ENCODE measurements around the gene TFRC.

TFRC gene

GRCh38 chr3:196055240-196055639 lies 26.6 kb downstream of the TFRC start:
- Histone ChIP-seq H3K36me3 (replicated peaks) (peaks cover 75% of the 10 kb centered on the region), H3K27me3 (replicated peaks) (no peaks in the 10 kb centered on the region), H3K4me3 (ENCODE audit: low read depth, low read length) (no peak overlapping the region), H3K27ac (no peak overlapping the region)
- in situ Hi-C loops (cut with HindIII; ENCODE audit: low pct_ligation_motif_present, low sequenced_read_pairs), result no loop called here
- DNase-seq, result no peak
- TF ChIP-seq, protein P1, sequence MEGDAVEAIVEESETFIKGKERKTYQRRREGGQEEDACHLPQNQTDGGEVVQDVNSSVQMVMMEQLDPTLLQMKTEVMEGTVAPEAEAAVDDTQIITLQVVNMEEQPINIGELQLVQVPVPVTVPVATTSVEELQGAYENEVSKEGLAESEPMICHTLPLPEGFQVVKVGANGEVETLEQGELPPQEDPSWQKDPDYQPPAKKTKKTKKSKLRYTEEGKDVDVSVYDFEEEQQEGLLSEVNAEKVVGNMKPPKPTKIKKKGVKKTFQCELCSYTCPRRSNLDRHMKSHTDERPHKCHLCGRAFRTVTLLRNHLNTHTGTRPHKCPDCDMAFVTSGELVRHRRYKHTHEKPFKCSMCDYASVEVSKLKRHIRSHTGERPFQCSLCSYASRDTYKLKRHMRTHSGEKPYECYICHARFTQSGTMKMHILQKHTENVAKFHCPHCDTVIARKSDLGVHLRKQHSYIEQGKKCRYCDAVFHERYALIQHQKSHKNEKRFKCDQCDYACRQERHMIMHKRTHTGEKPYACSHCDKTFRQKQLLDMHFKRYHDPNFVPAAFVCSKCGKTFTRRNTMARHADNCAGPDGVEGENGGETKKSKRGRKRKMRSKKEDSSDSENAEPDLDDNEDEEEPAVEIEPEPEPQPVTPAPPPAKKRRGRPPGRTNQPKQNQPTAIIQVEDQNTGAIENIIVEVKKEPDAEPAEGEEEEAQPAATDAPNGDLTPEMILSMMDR (IDR thresholded peaks at IDR 0.05; ENCODE audit: low read depth, low read length, missing control alignments), result no peak

DNA sequence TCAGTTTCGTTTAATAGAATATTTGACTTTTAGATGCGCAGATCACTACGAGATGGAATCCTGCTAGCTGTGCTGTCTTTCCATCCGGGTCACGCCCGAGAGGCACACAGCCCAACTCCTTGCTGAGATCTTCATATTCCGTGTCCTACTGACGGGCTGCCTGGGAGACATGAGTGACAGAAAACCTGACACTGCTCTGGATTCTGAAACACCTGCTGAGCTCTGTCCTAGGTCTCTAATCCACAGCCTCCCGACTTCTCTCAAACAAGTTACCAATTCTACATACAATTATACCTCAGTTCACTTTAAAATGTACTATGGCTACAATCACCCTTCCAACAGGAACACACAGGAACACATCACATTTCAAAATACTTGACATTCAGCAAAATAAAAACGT lies 27.2 kb downstream of the TFRC start:
- TF ChIP-seq, protein P1 (IDR thresholded peaks at IDR 0.05; ENCODE audit: low read depth, low read length, missing control alignments), result no peak
- in situ Hi-C loops (cut with HindIII; ENCODE audit: low pct_ligation_motif_present, low sequenced_read_pairs), result no loop called here
- DNase-seq, result no peak
- H3K27me3 ChIP-seq (replicated peaks), result no peaks in the 10 kb centered on the region
- H3K4me3 ChIP-seq (ENCODE audit: low read depth, low read length), result no peak overlapping the region
- peaks cover 76% of the 10 kb centered on the region for H3K36me3 ChIP-seq (replicated peaks)
- H3K27ac ChIP-seq, result no peak overlapping the region

- TF ChIP-seq, protein P1 (IDR thresholded peaks at IDR 0.05; ENCODE audit: low read depth, low read length, missing control alignments), result no peak
- DNase-seq, result no peak
- Histone ChIP-seq H3K27ac (no peak overlapping the region), H3K27me3 (replicated peaks) (no peaks in the 10 kb centered on the region), H3K4me3 (ENCODE audit: low read depth, low read length) (no peak overlapping the region), H3K36me3 (replicated peaks) (peaks cover 76% of the 10 kb centered on the region)
- in situ Hi-C loops (cut with HindIII; ENCODE audit: low pct_ligation_motif_present, low sequenced_read_pairs), result no loop called here
These were observed 28.4 kb downstream of the TFRC start for GRCh38 chr3:196053487-196053886.

DNA sequence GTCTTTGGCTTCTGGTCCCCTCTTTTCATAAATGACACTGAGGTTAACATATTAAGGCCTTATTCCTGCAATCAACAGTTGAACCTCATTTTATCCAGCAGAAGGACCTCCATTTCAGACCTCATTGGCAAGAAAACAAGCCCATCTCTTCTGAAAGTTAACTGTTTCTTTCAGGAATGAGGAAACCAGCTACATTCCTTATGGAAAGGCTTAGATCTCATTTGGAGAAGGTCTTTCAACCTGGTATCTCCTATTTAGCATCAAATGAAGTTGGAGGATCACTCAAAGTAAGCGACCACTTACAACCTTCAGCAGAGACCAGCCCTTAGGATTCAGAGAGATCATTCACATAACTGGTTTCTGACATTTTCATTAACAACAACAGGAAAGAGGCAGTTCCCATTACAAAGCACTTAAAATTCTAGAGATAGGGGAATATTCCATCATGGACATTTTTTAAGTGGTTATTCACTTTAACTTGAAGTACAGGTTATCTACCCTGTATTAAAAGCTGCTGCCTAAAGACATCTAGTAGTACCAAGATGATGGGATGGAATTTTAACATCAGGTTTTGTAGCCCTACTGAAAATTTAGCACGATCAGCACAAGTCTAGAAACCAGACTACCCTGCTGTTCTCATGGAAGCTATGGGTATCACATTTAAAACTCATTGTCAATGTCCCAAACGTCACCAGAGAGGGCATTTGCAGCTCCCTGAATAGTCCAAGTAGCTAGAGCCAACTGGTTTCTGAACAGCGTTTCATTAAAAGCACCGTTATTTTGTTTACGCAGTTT lies 30.4 kb downstream of the TFRC start:
- in situ Hi-C loops (cut with HindIII; ENCODE audit: low pct_ligation_motif_present, low sequenced_read_pairs), result no loop called here
- no peak overlapping the region for H3K4me3 ChIP-seq (ENCODE audit: low read depth, low read length)
- H3K27ac ChIP-seq, result no peak overlapping the region
- H3K36me3 ChIP-seq (replicated peaks), result peaks cover 59% of the 10 kb centered on the region
- DNase-seq, result no peak
- TF ChIP-seq, protein P1 (IDR thresholded peaks at IDR 0.05; ENCODE audit: low read depth, low read length, missing control alignments), result no peak
- H3K27me3 ChIP-seq (replicated peaks), result no peaks in the 10 kb centered on the region

- peaks cover 50% of the 10 kb centered on the region for H3K36me3 ChIP-seq (replicated peaks)
- no peak overlapping the region for H3K27ac ChIP-seq
- DNase-seq, result no peak
- no peak overlapping the region for H3K4me3 ChIP-seq (ENCODE audit: low read depth, low read length)
- TF ChIP-seq, protein P1 (IDR thresholded peaks at IDR 0.05; ENCODE audit: low read depth, low read length, missing control alignments), result no peak
- no peaks in the 10 kb centered on the region for H3K27me3 ChIP-seq (replicated peaks)
- in situ Hi-C loops (cut with HindIII; ENCODE audit: low pct_ligation_motif_present, low sequenced_read_pairs), result no loop called here
These were observed 31.3 kb downstream of the TFRC start for GRCh38 chr3:196050597-196050996.

DNA sequence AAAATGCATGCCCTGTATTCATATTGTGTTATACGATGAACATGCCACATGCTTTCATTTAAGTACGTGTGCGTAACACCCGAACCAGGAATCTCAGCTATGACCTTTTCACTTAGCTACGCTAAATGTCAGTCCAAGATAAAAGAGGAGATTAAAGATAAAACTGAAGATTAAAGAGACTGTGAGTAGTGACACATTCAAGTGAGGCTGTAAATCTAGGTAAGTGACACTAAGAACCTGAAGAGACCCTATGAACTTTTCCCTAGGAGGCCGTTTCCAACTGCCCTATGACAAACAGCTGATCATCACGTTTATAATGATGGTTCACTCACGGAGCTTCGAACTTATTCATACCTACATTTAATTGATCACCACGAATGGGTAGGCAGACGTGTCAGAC lies 32.2 kb downstream of the TFRC start:
- Histone ChIP-seq H3K27me3 (replicated peaks) (no peaks in the 10 kb centered on the region), H3K36me3 (replicated peaks) (peaks cover 42% of the 10 kb centered on the region), H3K27ac (no peak overlapping the region), H3K4me3 (ENCODE audit: low read depth, low read length) (no peak overlapping the region)
- TF ChIP-seq, protein P1 (IDR thresholded peaks at IDR 0.05; ENCODE audit: low read depth, low read length, missing control alignments), result no peak
- in situ Hi-C loops (cut with HindIII; ENCODE audit: low pct_ligation_motif_present, low sequenced_read_pairs), result no loop called here
- no peak for DNase-seq

Measured in brain microvascular endothelial cell (primary cell).